B cell (primary cell): ENCODE measurements around the gene FOXN4. TPM values are rescaled to one million over a fixed set of nuclear protein-coding genes. Genes with fewer than 3 reads are reported as not detected.

Experiments
- ATAC-seq: fragments of 200-7000 bp; cut with Tn5 transposase; one replicate; pipeline ENCODE4 v1.10.0; 2021; ENCODE audit warnings: low read depth, mild to moderate bottlenecking, moderate number of reproducible peaks, moderate library complexity
- CTCF ChIA-PET: fragments of 350-600 bp; sonication (Branson Sonifier 250); formaldehyde crosslinking; loops from one replicate; lab custom pipeline; 2021; ENCODE audit warnings: antibody characterized with exemption, inconsistent platforms; lab: Charles Lee
- POLR2A ChIA-PET: fragments of 350-600 bp; sonication (Branson Sonifier 250); formaldehyde crosslinking; loops from one replicate; lab custom pipeline; 2021; ENCODE audit warnings: antibody characterized with exemption; lab: Charles Lee
- DNase-seq: peaks from one replicate; pipeline ENCODE4 v3.0.0; 2013
- H2AFZ ChIP-seq: 2 replicates; pipeline ENCODE4 v1.6.1; 2012; ENCODE audit warnings: mild to moderate bottlenecking, low read depth, low read length; ENCODE audit not compliant: insufficient read depth, poor library complexity, severe bottlenecking
- H3K27ac ChIP-seq, 2 donors: 1 replicate in 1 of 2; 2 replicates in 1 of 2; pipeline ENCODE4 v1.5.1; 2012 to 2013; ENCODE audit warnings: low read length in 2 of 2, mild to moderate bottlenecking in 2 of 2, moderate library complexity in 1 of 2
- H3K27me3 ChIP-seq, 4 experiments: fragments of 200-600 bp in 1 of 4; sonication (generic) in 1 of 4; replicated peaks in 1 of 4; 1 replicate in 2 of 4; 2 replicates in 2 of 4; pipeline versions ENCODE4 v1.6.1 to v1.7.0; 2013 to 2016; ENCODE audit warnings: low read length in 3 of 4, mild to moderate bottlenecking in 2 of 4, mixed read lengths in 1 of 4, moderate library complexity in 1 of 4; ENCODE audit not compliant: insufficient read depth in 4 of 4, control insufficient read depth in 3 of 4; ENCODE audit errors: control extremely low read depth in 1 of 4
- H3K36me3 ChIP-seq, 2 experiments: replicated peaks in 1 of 2; 1 replicate in 1 of 2; 2 replicates in 1 of 2; pipeline versions ENCODE4 v1.6.1 to v1.7.1; 2013; ENCODE audit warnings: low read length in 1 of 2; ENCODE audit not compliant: insufficient read depth in 2 of 2, control insufficient read depth in 1 of 2; ENCODE audit errors: control extremely low read depth in 1 of 2, extremely low read depth in 1 of 2
- H3K4me1 ChIP-seq, 2 donors: fragments of 200-600 bp in 1 of 2; sonication (generic) in 1 of 2; 1 replicate in 1 of 2; 2 replicates in 1 of 2; pipeline versions ENCODE4 v1.5.1 to v1.6.1; 2013 to 2017; ENCODE audit warnings: low read length in 2 of 2; ENCODE audit not compliant: control insufficient read depth in 2 of 2, insufficient read depth in 2 of 2
- H3K4me2 ChIP-seq: replicated peaks from 2 replicates; pipeline ENCODE3; 2012; ENCODE audit warnings: mild to moderate bottlenecking, low read depth, low read length; ENCODE audit not compliant: poor library complexity, severe bottlenecking
- H3K4me3 ChIP-seq, 5 experiments: fragments of 200-600 bp in 1 of 5; sonication (generic) in 1 of 5; 1 replicate in 3 of 5; 2 replicates in 2 of 5; pipeline versions ENCODE4 v1.5.1 to v1.7.0; 2011 to 2016; ENCODE audit warnings: low read length in 4 of 5, mild to moderate bottlenecking in 4 of 5, low read depth in 2 of 5, control low read depth in 1 of 5, moderate library complexity in 1 of 5; ENCODE audit not compliant: insufficient read depth in 1 of 5; ENCODE audit errors: control extremely low read depth in 1 of 5, extremely low read depth in 1 of 5
- H3K79me2 ChIP-seq: fragments of 200-600 bp; sonication (generic); one replicate; pipeline ENCODE4 v1.6.0; 2016; ENCODE audit warnings: low read length; ENCODE audit not compliant: control insufficient read depth, insufficient read depth
- H3K9ac ChIP-seq: fragments of 200-600 bp; sonication (generic); 2 replicates; pipeline ENCODE4 v1.6.1; 2017; ENCODE audit warnings: mild to moderate bottlenecking, low read length, moderate library complexity
- H3K9me3 ChIP-seq, 3 donors: one replicate each; pipeline versions ENCODE4 v1.6.1 to v1.7.1; 2013; ENCODE audit warnings: low read length in 2 of 3; ENCODE audit not compliant: control insufficient read depth in 2 of 3, insufficient read depth in 1 of 3; ENCODE audit errors: control extremely low read depth in 1 of 3
- H4K20me1 ChIP-seq: 2 replicates; pipeline ENCODE4 v1.6.0; 2012; ENCODE audit warnings: mild to moderate bottlenecking, low read length; ENCODE audit not compliant: insufficient read depth, control insufficient read depth, poor library complexity, severe bottlenecking
- H3K27ac Mint-ChIP-seq: one replicate; pipeline ENCODE4 v1.8.0; 2021; ENCODE audit warnings: mixed read lengths
- H3K27me3 Mint-ChIP-seq: one replicate; pipeline ENCODE4 v1.8.0; 2021; ENCODE audit warnings: mixed read lengths
- H3K4me1 Mint-ChIP-seq: one replicate; pipeline ENCODE4 v1.8.0; 2021; ENCODE audit warnings: mixed read lengths
- H3K4me3 Mint-ChIP-seq: one replicate; pipeline ENCODE4 v1.8.0; 2021; ENCODE audit warnings: mixed read lengths
- H3K9me3 Mint-ChIP-seq: one replicate; pipeline ENCODE4 v1.8.0; 2022; ENCODE audit warnings: mixed read lengths; ENCODE audit not compliant: insufficient read depth
- CTCF ChIP-seq: fragments of 200-600 bp; IDR thresholded peaks from one replicate; pipeline ENCODE4 v1.8.0; 2022; ENCODE audit warnings: antibody characterized with exemption, mild to moderate bottlenecking
- EZH2 ChIP-seq: IDR thresholded peaks from 2 replicates; pipeline ENCODE4 v1.6.1; 2012; ENCODE audit warnings: borderline replicate concordance, low read depth, mild to moderate bottlenecking, moderate library complexity, low read length; ENCODE audit not compliant: insufficient read depth, poor library complexity, severe bottlenecking
- WGBS: methylation state at CpG from one replicate; pipeline ENCODE4 v1.1.5; 2013; ENCODE audit warnings: missing lambda C conversion rate; ENCODE audit not compliant: insufficient coverage; 5-methylcytosine and 5-hydroxymethylcytosine counted together
- intact Hi-C: fragments of 100-400 bp; cut with micrococcal nuclease; formaldehyde crosslinking; loops from one replicate; pipeline ENCODE4 v1.10.0; 2022
- polyA plus RNA-seq: library from polyadenylated mRNA; depleted of rRNA; stranded (reverse); fragments of >200 nt; gene quantifications from 2 replicates; pipeline ENCODE4 v1.2.3, GENCODE V29; 2012
- total RNA-seq, 2 donors: library from RNA; stranded (reverse); fragments of 120-200 nt in 1 of 2; gene quantifications; 1 replicate in 1 of 2; 2 replicates in 1 of 2; pipeline versions ENCODE4 v1.2.3 to v1.2.4, GENCODE V29; 2013 to 2022

Gene FOXN4
- total and polyA plus RNA-seq, 2 donors (not counting 1 experiment from before 2014, with no cell fraction given) = not detected

- WGBS = 50% methylated on average over 1 of the region's 4 CpGs
- no peak for ATAC-seq
Measured at GRCh38 chr12:109275173-109275572, 33.9 kb downstream of the FOXN4 start.

GRCh38 chr12:109274381-109274780 is 34.7 kb downstream of the FOXN4 start:
- 33% methylated on average over 1 of the region's 1 CpG for WGBS
- H3K4me2 ChIP-seq = no peak overlapping the region
- ATAC-seq (no peak), DNase-seq (no peak)
- intact Hi-C loops = no loop called here
- H3K79me2 ChIP-seq = no peaks in the 10 kb centered on the region
- H3K9me3 ChIP-seq = peaks cover 0 to 5% (median 0%) of the 10 kb centered on the region in 3 donors
- no peaks in the 10 kb centered on the region for H3K36me3 ChIP-seq
- H3K9ac ChIP-seq = no peak overlapping the region
- no peaks in the 10 kb centered on the region for H3K4me1 Mint-ChIP-seq
- H3K27ac Mint-ChIP-seq = no peak overlapping the region
- no peaks in the 10 kb centered on the region for H3K4me1 ChIP-seq
- H3K4me3 ChIP-seq = no peak overlapping the region
- H4K20me1 ChIP-seq = no peaks in the 10 kb centered on the region
- peaks cover 5% of the 10 kb centered on the region for H3K9me3 Mint-ChIP-seq
- ChIA-PET POLR2A (no interaction called here), CTCF (no interaction called here)
- no peak overlapping the region for H3K4me3 Mint-ChIP-seq
- H3K27ac ChIP-seq = no peak overlapping the region
- no peak overlapping the region for H2AFZ ChIP-seq
- TF ChIP-seq EZH2 = no peak
- no peak for TF ChIP-seq CTCF
- no peaks in the 10 kb centered on the region for H3K27me3 ChIP-seq
- peaks cover 20% of the 10 kb centered on the region for H3K27me3 Mint-ChIP-seq

More at GRCh38 chr12:109275173-109275572, 33.9 kb downstream of the FOXN4 start:
- DNase-seq = no peak
- Histone ChIP-seq H3K27ac (no peak overlapping the region), H3K79me2 (no peaks in the 10 kb centered on the region), H3K27me3 (no peaks in the 10 kb centered on the region), H3K4me2 (no peak overlapping the region), H3K4me3 (no peak overlapping the region), H3K9ac (no peak overlapping the region), H3K9me3 (peaks cover 0 to 5% (median 0%) of the 10 kb centered on the region in 3 donors), H2AFZ (no peak overlapping the region), H3K4me1 (no peaks in the 10 kb centered on the region), H3K36me3 (no peaks in the 10 kb centered on the region), H4K20me1 (no peaks in the 10 kb centered on the region)
- CTCF ChIA-PET = no interaction called here
- POLR2A ChIA-PET = no interaction called here
- no peak overlapping the region for H3K4me3 Mint-ChIP-seq
- no peak overlapping the region for H3K27ac Mint-ChIP-seq
- no peaks in the 10 kb centered on the region for H3K4me1 Mint-ChIP-seq
- TF ChIP-seq CTCF = no peak
- TF ChIP-seq EZH2 = no peak
- intact Hi-C loops = no loop called here
- H3K27me3 Mint-ChIP-seq = peaks cover 20% of the 10 kb centered on the region
- peaks cover 4% of the 10 kb centered on the region for H3K9me3 Mint-ChIP-seq
